Hepatocyte (in vitro differentiated cells): Measurements from ENCODE around the gene RPE. TPM values are rescaled to one million over a fixed set of nuclear protein-coding genes. Genes with fewer than 3 reads are reported as not detected.

Experiments used
- DNase-seq: peaks from one replicate; pipeline ENCODE4 v3.0.0-alpha.2; 2016; ENCODE audit warnings: low spot score
- H2AFZ ChIP-seq: fragments of 200-600 bp; sonication (generic); 2 replicates; pipeline ENCODE4 v1.6.0; 2016; ENCODE audit warnings: antibody characterized with exemption, mild to moderate bottlenecking
- H3K27ac ChIP-seq: fragments of 200-600 bp; sonication (generic); 2 replicates; pipeline ENCODE4 v1.5.1; 2016; ENCODE audit warnings: mild to moderate bottlenecking
- H3K27me3 ChIP-seq: fragments of 200-600 bp; sonication (generic); 2 replicates; pipeline ENCODE4 v1.6.1; 2016
- H3K36me3 ChIP-seq: fragments of 200-600 bp; sonication (generic); replicated peaks from 2 replicates; pipeline ENCODE4 v1.5.1; 2016; ENCODE audit warnings: low read depth; ENCODE audit not compliant: insufficient read depth
- H3K4me1 ChIP-seq: fragments of 200-600 bp; sonication (generic); 2 replicates; pipeline ENCODE4 v1.5.1; 2016; ENCODE audit warnings: mild to moderate bottlenecking, moderate library complexity; ENCODE audit not compliant: insufficient read depth
- H3K4me2 ChIP-seq: fragments of 200-600 bp; sonication (generic); 2 replicates; pipeline ENCODE4 v1.6.0; 2016
- H3K4me3 ChIP-seq: fragments of 200-600 bp; sonication (generic); 2 replicates; pipeline ENCODE4 v1.5.1; 2016; ENCODE audit warnings: mild to moderate bottlenecking
- H3K79me2 ChIP-seq: fragments of 200-600 bp; sonication (generic); 2 replicates; pipeline ENCODE4 v1.6.0; 2017; ENCODE audit warnings: mild to moderate bottlenecking
- H3K9me2 ChIP-seq: fragments of 200-600 bp; sonication (generic); replicated peaks from 2 replicates; pipeline ENCODE4 v1.6.0; 2017; ENCODE audit warnings: mild to moderate bottlenecking; ENCODE audit not compliant: insufficient read depth
- H3K9me3 ChIP-seq: fragments of 200-600 bp; sonication (generic); 2 replicates; pipeline ENCODE4 v1.5.1; 2016; ENCODE audit warnings: low read depth, mild to moderate bottlenecking
- H4K20me1 ChIP-seq: fragments of 200-600 bp; sonication (generic); 2 replicates; pipeline ENCODE4 v1.6.0; 2016; ENCODE audit warnings: mild to moderate bottlenecking; ENCODE audit not compliant: insufficient read depth, poor library complexity, severe bottlenecking
- EZH2 ChIP-seq: fragments of 200-600 bp; sonication (generic); IDR thresholded peaks from 2 replicates; pipeline ENCODE4 v1.6.1; 2016; ENCODE audit warnings: antibody characterized with exemption, mild to moderate bottlenecking, borderline replicate concordance
- EZH2phosphoT487 ChIP-seq: fragments of 200-600 bp; sonication (generic); IDR thresholded peaks from one replicate; pipeline ENCODE4 v1.6.1; 2018; ENCODE audit warnings: antibody characterized with exemption, mild to moderate bottlenecking, low read depth, moderate library complexity; ENCODE audit not compliant: unreplicated experiment, severe bottlenecking
- WGBS: methylation state at CpG from one replicate; pipeline ENCODE4 v1.1.6; 2016; ENCODE audit warnings: low lambda C conversion rate; ENCODE audit errors: missing lambda C conversion rate; 5-methylcytosine and 5-hydroxymethylcytosine counted together
- polyA plus RNA-seq: library from polyadenylated mRNA; unstranded; fragments of >200 nt; fragmentation: Nextera tagmentation; extraction: Ambion mirVana; gene quantifications from 2 replicates; pipeline ENCODE4 v1.2.1, GENCODE V29; 2016
- total RNA-seq: library from RNA; depleted of rRNA; stranded (reverse); fragments of >200 nt; gene quantifications from 2 replicates; pipeline ENCODE4 v1.2.3, GENCODE V29; 2014
- TF ChIP-seq, protein P1 (sequence below): fragments of 200-600 bp; sonication (generic); IDR thresholded peaks from 2 replicates; pipeline ENCODE4 v1.5.1; 2016; ENCODE audit warnings: antibody characterized with exemption, mild to moderate bottlenecking; ENCODE audit not compliant: poor library complexity

Gene RPE
- total and polyA plus RNA-seq, 2 experiments from 2014 or later = 31.8 to 47.6 TPM

GRCh38 chr2:210022824-210023223 is 20.4 kb downstream of the RPE start:
- H3K4me2 ChIP-seq = no peak overlapping the region
- no peaks in the 10 kb centered on the region for H4K20me1 ChIP-seq
- no peak overlapping the region for H3K4me3 ChIP-seq
- TF ChIP-seq, protein P1, sequence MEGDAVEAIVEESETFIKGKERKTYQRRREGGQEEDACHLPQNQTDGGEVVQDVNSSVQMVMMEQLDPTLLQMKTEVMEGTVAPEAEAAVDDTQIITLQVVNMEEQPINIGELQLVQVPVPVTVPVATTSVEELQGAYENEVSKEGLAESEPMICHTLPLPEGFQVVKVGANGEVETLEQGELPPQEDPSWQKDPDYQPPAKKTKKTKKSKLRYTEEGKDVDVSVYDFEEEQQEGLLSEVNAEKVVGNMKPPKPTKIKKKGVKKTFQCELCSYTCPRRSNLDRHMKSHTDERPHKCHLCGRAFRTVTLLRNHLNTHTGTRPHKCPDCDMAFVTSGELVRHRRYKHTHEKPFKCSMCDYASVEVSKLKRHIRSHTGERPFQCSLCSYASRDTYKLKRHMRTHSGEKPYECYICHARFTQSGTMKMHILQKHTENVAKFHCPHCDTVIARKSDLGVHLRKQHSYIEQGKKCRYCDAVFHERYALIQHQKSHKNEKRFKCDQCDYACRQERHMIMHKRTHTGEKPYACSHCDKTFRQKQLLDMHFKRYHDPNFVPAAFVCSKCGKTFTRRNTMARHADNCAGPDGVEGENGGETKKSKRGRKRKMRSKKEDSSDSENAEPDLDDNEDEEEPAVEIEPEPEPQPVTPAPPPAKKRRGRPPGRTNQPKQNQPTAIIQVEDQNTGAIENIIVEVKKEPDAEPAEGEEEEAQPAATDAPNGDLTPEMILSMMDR = no peak
- TF ChIP-seq EZH2 (no peak), EZH2phosphoT487 (no peak)
- H3K79me2 ChIP-seq = no peaks in the 10 kb centered on the region
- H2AFZ ChIP-seq = no peak overlapping the region
- no peak for DNase-seq
- H3K27ac ChIP-seq = no peak overlapping the region
- H3K36me3 ChIP-seq = no peaks in the 10 kb centered on the region
- no peaks in the 10 kb centered on the region for H3K27me3 ChIP-seq
- 95% methylated on average over 3 of the region's 3 CpGs for WGBS
- no peaks in the 10 kb centered on the region for H3K9me2 ChIP-seq
- H3K9me3 ChIP-seq = no peaks in the 10 kb centered on the region
- H3K4me1 ChIP-seq = no peaks in the 10 kb centered on the region

DNA sequence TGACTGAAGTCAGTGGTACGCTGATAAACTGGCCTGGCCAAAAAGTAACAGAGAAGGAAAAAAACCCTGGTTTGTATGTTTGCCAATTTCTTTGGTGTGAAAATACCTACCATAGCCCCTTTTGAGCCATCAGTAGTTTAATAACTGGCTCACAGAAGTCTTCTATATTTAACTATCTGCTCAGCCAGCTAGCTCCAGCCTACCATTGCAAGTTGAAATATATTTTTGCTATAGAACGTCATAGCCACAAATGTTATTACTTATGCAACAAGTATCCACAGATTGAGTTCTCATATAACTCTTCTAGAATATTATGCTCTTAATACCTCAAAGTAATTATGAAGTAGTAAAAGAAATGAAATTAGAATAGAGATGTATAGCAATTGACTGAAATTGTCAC is 25.2 kb downstream of the RPE start:
- no peaks in the 10 kb centered on the region for H3K27me3 ChIP-seq
- 100% methylated on average over 2 of the region's 2 CpGs for WGBS
- no peaks in the 10 kb centered on the region for H3K36me3 ChIP-seq
- TF ChIP-seq, protein P1 = no peak
- TF ChIP-seq EZH2phosphoT487 (no peak), EZH2 (no peak)
- no peaks in the 10 kb centered on the region for H3K9me2 ChIP-seq
- no peaks in the 10 kb centered on the region for H3K4me1 ChIP-seq
- no peak overlapping the region for H3K4me2 ChIP-seq
- H3K9me3 ChIP-seq = no peaks in the 10 kb centered on the region
- no peaks in the 10 kb centered on the region for H3K79me2 ChIP-seq
- no peak overlapping the region for H2AFZ ChIP-seq
- no peak overlapping the region for H3K4me3 ChIP-seq
- DNase-seq = no peak
- H3K27ac ChIP-seq = no peak overlapping the region
- no peaks in the 10 kb centered on the region for H4K20me1 ChIP-seq

DNA sequence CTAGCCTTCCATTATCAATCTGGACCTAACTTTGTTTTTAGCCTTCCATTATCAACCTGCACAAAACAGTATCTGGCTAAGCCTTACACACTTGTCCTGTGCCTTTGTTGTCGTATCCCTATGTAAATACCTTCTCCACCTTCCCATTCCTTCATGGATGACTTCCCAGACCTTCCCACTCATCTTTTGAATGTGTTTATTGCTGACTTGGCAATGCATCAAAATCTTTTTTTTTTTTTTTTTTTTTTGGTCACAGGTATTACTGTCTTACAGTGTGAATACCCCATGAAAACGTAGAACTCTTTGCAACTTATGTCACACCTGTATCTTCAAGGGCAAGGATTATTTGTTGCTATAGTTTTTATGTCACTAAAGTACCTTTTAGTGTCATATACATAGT is 25.7 kb downstream of the RPE start:
- no peaks in the 10 kb centered on the region for H3K9me3 ChIP-seq
- H3K27ac ChIP-seq = no peak overlapping the region

More for the DNA sequence above, 25.7 kb downstream of the RPE start:
- no peak overlapping the region for H3K4me2 ChIP-seq
- no peaks in the 10 kb centered on the region for H3K36me3 ChIP-seq
- WGBS = 92% methylated on average over 2 of the region's 2 CpGs
- no peaks in the 10 kb centered on the region for H3K79me2 ChIP-seq
- H3K9me2 ChIP-seq = no peaks in the 10 kb centered on the region
- no peaks in the 10 kb centered on the region for H3K4me1 ChIP-seq
- DNase-seq = no peak
- no peak overlapping the region for H3K4me3 ChIP-seq
- H4K20me1 ChIP-seq = no peaks in the 10 kb centered on the region
- H2AFZ ChIP-seq = no peak overlapping the region
- H3K27me3 ChIP-seq = no peaks in the 10 kb centered on the region
- TF ChIP-seq, protein P1 = no peak
- TF ChIP-seq EZH2 = no peak
- no peak for TF ChIP-seq EZH2phosphoT487
